Activated CD8-positive, alpha-beta T cell treated with anti-CD3 and anti-CD28 coated beads for 36 hours (primary cell): Measurements from ENCODE around the gene GTF2IRD1. TPM values are rescaled to one million over a fixed set of nuclear protein-coding genes. Genes with fewer than 3 reads are reported as not detected.

Experiments
- ATAC-seq: fragments of 200-7000 bp; cut with Tn5 transposase; one replicate; pipeline ENCODE4 v1.10.0; 2021; ENCODE audit warnings: mild to moderate bottlenecking, moderate library complexity
- CTCF ChIA-PET: fragments of 350-600 bp; sonication (Branson Sonifier 250); formaldehyde crosslinking; loops from one replicate; lab custom pipeline; 2021; ENCODE audit warnings: antibody characterized with exemption; lab: Charles Lee
- POLR2A ChIA-PET: fragments of 350-600 bp; sonication (Branson Sonifier 250); formaldehyde crosslinking; loops from one replicate; lab custom pipeline; 2021; ENCODE audit warnings: antibody characterized with exemption; lab: Charles Lee
- DNase-seq: peaks from one replicate; pipeline ENCODE4 v3.0.0-alpha.2; 2020
- H3K27ac Mint-ChIP-seq: one replicate; pipeline ENCODE4 v1.8.0; 2021; ENCODE audit warnings: mild to moderate bottlenecking, mixed read lengths
- H3K27me3 Mint-ChIP-seq: one replicate; pipeline ENCODE4 v1.8.0; 2021; ENCODE audit warnings: mixed read lengths
- H3K36me3 Mint-ChIP-seq: one replicate; pipeline ENCODE4 v1.8.0; 2021; ENCODE audit warnings: low read depth, mixed read lengths
- H3K4me1 Mint-ChIP-seq: one replicate; pipeline ENCODE4 v1.8.0; 2021; ENCODE audit warnings: low read depth, mixed read lengths
- H3K4me3 Mint-ChIP-seq: one replicate; pipeline ENCODE4 v1.8.0; 2021; ENCODE audit warnings: mild to moderate bottlenecking, moderate library complexity, mixed read lengths
- H3K9me3 Mint-ChIP-seq: one replicate; pipeline ENCODE4 v1.8.0; 2021; ENCODE audit warnings: mixed read lengths
- CTCF ChIP-seq: fragments of 200-600 bp; IDR thresholded peaks from one replicate; pipeline ENCODE4 v1.8.0; 2022; ENCODE audit warnings: antibody characterized with exemption, mild to moderate bottlenecking
- intact Hi-C: fragments of 100-400 bp; cut with micrococcal nuclease; formaldehyde crosslinking; loops from one replicate; pipeline ENCODE4 v1.10.0; 2022
- total RNA-seq, 2 experiments: library from RNA; stranded (reverse); gene quantifications; one replicate each; pipeline ENCODE4 v1.2.3, GENCODE V29; 2021

The GTF2IRD1 gene
- total RNA-seq, 2 experiments from 2014 or later: 1.2 to 1.4 TPM

GRCh38 chr7:74569501-74570075 is 115.9 kb downstream of the GTF2IRD1 start:
- DNase-seq (peak; percentile 2), ATAC-seq (peak; percentile 24)
- CTCF ChIA-PET: interaction anchor here (1.6 kb wide), 1 partner anchor 11 kb away, joined by 4 read pairs; no protein-coding TSS in a partner anchor
- Mint-ChIP-seq H3K4me1 (peaks cover 3% of the 10 kb centered on the region), H3K27ac (peak overlapping the region; percentile 28), H3K4me3 (no peak overlapping the region), H3K9me3 (no peaks in the 10 kb centered on the region), H3K36me3 (no peaks in the 10 kb centered on the region), H3K27me3 (peaks cover 3% of the 10 kb centered on the region)
- POLR2A ChIA-PET: no interaction called here
- intact Hi-C loops: loop anchor here (5.0 kb wide), 1 partner anchor 152 kb away; no protein-coding TSS in a partner anchor
- no peak for TF ChIP-seq CTCF

GRCh38 chr7:74570533-74571156 is 116.9 kb downstream of the GTF2IRD1 start:
- H3K27ac Mint-ChIP-seq: no peak overlapping the region
- H3K9me3 Mint-ChIP-seq: no peaks in the 10 kb centered on the region
- CTCF ChIA-PET: interaction anchor here (1.2 kb wide), 1 partner anchor 364 kb away, joined by 3 read pairs; no protein-coding TSS in a partner anchor
- DNase-seq (no peak), ATAC-seq (no peak)
- no peaks in the 10 kb centered on the region for H3K36me3 Mint-ChIP-seq
- POLR2A ChIA-PET: interaction anchor here (0.7 kb wide), 1 partner anchor 69 kb away, joined by 4 read pairs; no protein-coding TSS in a partner anchor
- H3K27me3 Mint-ChIP-seq: peaks cover 3% of the 10 kb centered on the region
- intact Hi-C loops: no loop called here
- TF ChIP-seq CTCF: no peak
- no peak overlapping the region for H3K4me3 Mint-ChIP-seq
- peaks cover 3% of the 10 kb centered on the region for H3K4me1 Mint-ChIP-seq

GRCh38 chr7:74572301-74572979 is 118.7 kb downstream of the GTF2IRD1 start:
- peaks cover 3% of the 10 kb centered on the region for H3K4me1 Mint-ChIP-seq
- TF ChIP-seq CTCF: no peak
- intact Hi-C loops: no loop called here

GRCh38 chr7:74573512-74573911 is 119.8 kb downstream of the GTF2IRD1 start:
- Mint-ChIP-seq H3K36me3 (no peaks in the 10 kb centered on the region), H3K4me1 (peaks cover 3% of the 10 kb centered on the region), H3K4me3 (no peak overlapping the region), H3K9me3 (no peaks in the 10 kb centered on the region), H3K27ac (no peak overlapping the region), H3K27me3 (no peaks in the 10 kb centered on the region)
- DNase-seq (no peak), ATAC-seq (no peak)
- intact Hi-C loops: no loop called here
- POLR2A ChIA-PET: no interaction called here
- no peak for TF ChIP-seq CTCF
- CTCF ChIA-PET: interaction anchor here (1.0 kb wide), 1 partner anchor 593 kb away, joined by 3 read pairs; no protein-coding TSS in a partner anchor

More at GRCh38 chr7:74572301-74572979, 118.7 kb downstream of the GTF2IRD1 start:
- H3K27ac Mint-ChIP-seq: no peak overlapping the region
- no peaks in the 10 kb centered on the region for H3K9me3 Mint-ChIP-seq
- DNase-seq (no peak), ATAC-seq (no peak)
- no peaks in the 10 kb centered on the region for H3K27me3 Mint-ChIP-seq
- H3K36me3 Mint-ChIP-seq: no peaks in the 10 kb centered on the region
- ChIA-PET CTCF (interaction anchor here (1.3 kb wide), 1 partner anchor 122 kb away, joined by 4 read pairs; no protein-coding TSS in a partner anchor), POLR2A (no interaction called here)
- no peak overlapping the region for H3K4me3 Mint-ChIP-seq
